Smooth muscle cell (in vitro differentiated cells): ENCODE results near the gene AMH. TPM values are rescaled to one million over a fixed set of nuclear protein-coding genes. Genes with fewer than 3 reads are reported as not detected.

Experiments used
- DNase-seq: peaks from one replicate; lab custom pipeline; 2025; ENCODE audit not compliant: unreplicated experiment; lab: John Stamatoyannopoulos, UW
- H2AFZ ChIP-seq: fragments of 200-600 bp; sonication (generic); 2 replicates; pipeline ENCODE4 v1.6.0; 2016; ENCODE audit warnings: antibody characterized with exemption, low read depth, mild to moderate bottlenecking
- H3F3A ChIP-seq: fragments of 200-600 bp; sonication (generic); 2 replicates; pipeline ENCODE4 v1.6.0; 2017; ENCODE audit warnings: antibody characterized with exemption, low read depth
- H3K27ac ChIP-seq: fragments of 200-600 bp; sonication (generic); 2 replicates; pipeline ENCODE4 v1.5.1; 2016; ENCODE audit warnings: low read depth, mild to moderate bottlenecking
- H3K27me3 ChIP-seq: fragments of 200-600 bp; sonication (generic); 2 replicates; pipeline ENCODE4 v1.6.1; 2016; ENCODE audit warnings: low read depth, mild to moderate bottlenecking
- H3K36me3 ChIP-seq: fragments of 200-600 bp; sonication (generic); 2 replicates; pipeline ENCODE4 v1.5.1; 2016; ENCODE audit warnings: low read depth
- H3K4me1 ChIP-seq: fragments of 200-600 bp; sonication (generic); 2 replicates; pipeline ENCODE4 v1.5.1; 2016; ENCODE audit warnings: low read depth
- H3K4me2 ChIP-seq: fragments of 200-600 bp; sonication (generic); 2 replicates; pipeline ENCODE4 v1.6.0; 2016; ENCODE audit warnings: mild to moderate bottlenecking
- H3K4me3 ChIP-seq: fragments of 200-600 bp; sonication (generic); 2 replicates; pipeline ENCODE4 v1.5.1; 2016; ENCODE audit warnings: mild to moderate bottlenecking
- H3K79me2 ChIP-seq: fragments of 200-600 bp; sonication (generic); 2 replicates; pipeline ENCODE4 v1.6.0; 2016; ENCODE audit warnings: low read depth, mild to moderate bottlenecking
- H3K9ac ChIP-seq: fragments of 200-600 bp; sonication (generic); 2 replicates; pipeline ENCODE4 v1.6.0; 2016; ENCODE audit warnings: low read depth
- H3K9me3 ChIP-seq: fragments of 200-600 bp; sonication (generic); replicated peaks from 2 replicates; pipeline ENCODE4 v1.5.1; 2016; ENCODE audit warnings: low read depth
- H4K20me1 ChIP-seq: fragments of 200-600 bp; sonication (generic); 2 replicates; pipeline ENCODE4 v1.6.0; 2016; ENCODE audit warnings: low read depth
- CTCF ChIP-seq: fragments of 200-600 bp; sonication (generic); IDR thresholded peaks from 2 replicates; pipeline ENCODE4 v1.5.1; 2017; ENCODE audit warnings: borderline replicate concordance, mild to moderate bottlenecking, antibody characterized with exemption; ENCODE audit not compliant: insufficient read depth, poor library complexity, severe bottlenecking
- WGBS: methylation state at CpG from one replicate; pipeline ENCODE4 v1.1.7; 2016; ENCODE audit warnings: low lambda C conversion rate; 5-methylcytosine and 5-hydroxymethylcytosine counted together
- polyA plus RNA-seq: library from polyadenylated mRNA; unstranded; fragments of >200 nt; fragmentation: Nextera tagmentation; extraction: Ambion mirVana; gene quantifications from 2 replicates; pipeline ENCODE4 v1.2.1, GENCODE V29; 2016
- total RNA-seq: library from RNA; depleted of rRNA; stranded (reverse); fragments of >200 nt; gene quantifications from 2 replicates; pipeline ENCODE4 v1.2.3, GENCODE V29; 2014

AMH gene
- total and polyA plus RNA-seq, 2 experiments from 2014 or later: 2.9 to 12.6 TPM

- 98% methylated on average over 15 of the region's 15 CpGs for WGBS
- H3K4me1 ChIP-seq: peaks cover 1% of the 10 kb centered on the region
- no peak for TF ChIP-seq CTCF
- no peak for DNase-seq
- H3K27me3 ChIP-seq: no peaks in the 10 kb centered on the region
- no peak overlapping the region for H3K4me2 ChIP-seq
- no peak overlapping the region for H3K4me3 ChIP-seq
- H4K20me1 ChIP-seq: peaks cover 89% of the 10 kb centered on the region
- no peak overlapping the region for H3K9ac ChIP-seq
- H3K9me3 ChIP-seq: no peaks in the 10 kb centered on the region
- H3K27ac ChIP-seq: no peak overlapping the region
- H3K79me2 ChIP-seq: peaks cover 34% of the 10 kb centered on the region
- H2AFZ ChIP-seq: no peak overlapping the region
- H3K36me3 ChIP-seq: no peaks in the 10 kb centered on the region
- no peaks in the 10 kb centered on the region for H3F3A ChIP-seq
Observed at GRCh38 chr19:2245273-2245672, 3.9 kb upstream of the AMH start.

GRCh38 chr19:2246014-2246620, 3.0 kb upstream of the AMH start:
- H3K9ac ChIP-seq: no peak overlapping the region
- no peaks in the 10 kb centered on the region for H3K36me3 ChIP-seq
- H3K4me2 ChIP-seq: no peak overlapping the region
- no peaks in the 10 kb centered on the region for H3K9me3 ChIP-seq
- TF ChIP-seq CTCF: no peak
- H3K4me3 ChIP-seq: no peak overlapping the region
- H4K20me1 ChIP-seq: peaks cover 80% of the 10 kb centered on the region
- 94% methylated on average over 20 of the region's 25 CpGs for WGBS
- no peaks in the 10 kb centered on the region for H3K27me3 ChIP-seq
- no peak overlapping the region for H3K27ac ChIP-seq
- no peaks in the 10 kb centered on the region for H3K4me1 ChIP-seq
- DNase-seq: no peak
- H3F3A ChIP-seq: no peaks in the 10 kb centered on the region
- no peak overlapping the region for H2AFZ ChIP-seq
- H3K79me2 ChIP-seq: peaks cover 25% of the 10 kb centered on the region

GRCh38 chr19:2246801-2247361, 2.2 kb upstream of the AMH start:
- Histone ChIP-seq H4K20me1 (peaks cover 73% of the 10 kb centered on the region), H3K36me3 (no peaks in the 10 kb centered on the region), H3K4me2 (no peak overlapping the region), H3K4me3 (no peak overlapping the region), H3K9me3 (no peaks in the 10 kb centered on the region), H3K79me2 (peaks cover 18% of the 10 kb centered on the region), H3K27me3 (peaks cover under 1% of the 10 kb centered on the region), H3K9ac (no peak overlapping the region), H3F3A (no peaks in the 10 kb centered on the region), H3K27ac (no peak overlapping the region), H3K4me1 (no peaks in the 10 kb centered on the region), H2AFZ (no peak overlapping the region)
- no peak for TF ChIP-seq CTCF
- no peak for DNase-seq
- WGBS: 94% methylated on average over 26 of the region's 26 CpGs

- H3K9me3 ChIP-seq: no peaks in the 10 kb centered on the region
- H3K27me3 ChIP-seq: peaks cover 8% of the 10 kb centered on the region
- no peaks in the 10 kb centered on the region for H3K36me3 ChIP-seq
- no peak overlapping the region for H3K9ac ChIP-seq
- no peak for DNase-seq
- peaks cover 11% of the 10 kb centered on the region for H3K79me2 ChIP-seq
- no peak overlapping the region for H2AFZ ChIP-seq
- 95% methylated on average over 13 of the region's 28 CpGs for WGBS
- no peak for TF ChIP-seq CTCF
- H3F3A ChIP-seq: no peaks in the 10 kb centered on the region
- peaks cover 70% of the 10 kb centered on the region for H4K20me1 ChIP-seq
- no peaks in the 10 kb centered on the region for H3K4me1 ChIP-seq
- H3K27ac ChIP-seq: no peak overlapping the region
- H3K4me3 ChIP-seq: no peak overlapping the region
- H3K4me2 ChIP-seq: no peak overlapping the region
Observed at GRCh38 chr19:2247433-2248101, 1.6 kb upstream of the AMH start.
